Right atrium auricular region (tissue), 2 donors: ENCODE results near the gene GNPTAB. TPM values are rescaled to one million over a fixed set of nuclear protein-coding genes. Genes with fewer than 3 reads are reported as not detected.
"Not testable (repeated sequence)": the region's sequence is repeated elsewhere in the genome, so short reads cannot be mapped to it uniquely, and the experiment has no call there.

Experiments used
- DNase-seq: peaks from one replicate; pipeline ENCODE4 v3.0.0-alpha.2; 2019; ENCODE audit warnings: low spot score
- H3K27ac ChIP-seq, 2 donors: fragments of 200-600 bp; sonication (generic); 1 replicate in 1 of 2; 2 replicates in 1 of 2; pipeline ENCODE4 v1.5.1; 2016 to 2019
- H3K27me3 ChIP-seq, 2 donors: fragments of 200-600 bp; sonication (generic); one replicate each; pipeline versions ENCODE4 v1.5.1 to v1.6.0; 2017 to 2019
- H3K36me3 ChIP-seq: fragments of 200-600 bp; sonication (generic); one replicate; pipeline ENCODE4 v1.5.1; 2016
- H3K4me1 ChIP-seq, 2 donors: fragments of 200-600 bp; sonication (generic); one replicate each; pipeline versions ENCODE4 v1.5.1 to v1.6.0; 2017 to 2019
- H3K4me3 ChIP-seq, 2 donors: fragments of 200-600 bp; sonication (generic); 1 replicate in 1 of 2; 2 replicates in 1 of 2; pipeline ENCODE4 v1.5.1; 2017 to 2019; ENCODE audit warnings: mild to moderate bottlenecking in 1 of 2, moderate library complexity in 1 of 2
- H3K9me3 ChIP-seq, 2 donors: fragments of 200-600 bp; sonication (generic); one replicate each; pipeline ENCODE4 v1.5.1; 2019
- total RNA-seq, 2 donors: library from RNA; depleted of rRNA; stranded (reverse); fragments of >200 nt; gene quantifications; one replicate each; pipeline ENCODE4 v1.1.0, GENCODE V29; 2016
- TF ChIP-seq, protein P1 (sequence below), 2 donors: fragments of 200-600 bp; sonication (generic); IDR thresholded peaks; one replicate each; pipeline ENCODE4 v1.5.1; 2019; ENCODE audit warnings: antibody characterized with exemption in 2 of 2

GNPTAB gene
- total RNA-seq, 2 donors from 2014 or later = 25.3 to 32.6 TPM

DNA sequence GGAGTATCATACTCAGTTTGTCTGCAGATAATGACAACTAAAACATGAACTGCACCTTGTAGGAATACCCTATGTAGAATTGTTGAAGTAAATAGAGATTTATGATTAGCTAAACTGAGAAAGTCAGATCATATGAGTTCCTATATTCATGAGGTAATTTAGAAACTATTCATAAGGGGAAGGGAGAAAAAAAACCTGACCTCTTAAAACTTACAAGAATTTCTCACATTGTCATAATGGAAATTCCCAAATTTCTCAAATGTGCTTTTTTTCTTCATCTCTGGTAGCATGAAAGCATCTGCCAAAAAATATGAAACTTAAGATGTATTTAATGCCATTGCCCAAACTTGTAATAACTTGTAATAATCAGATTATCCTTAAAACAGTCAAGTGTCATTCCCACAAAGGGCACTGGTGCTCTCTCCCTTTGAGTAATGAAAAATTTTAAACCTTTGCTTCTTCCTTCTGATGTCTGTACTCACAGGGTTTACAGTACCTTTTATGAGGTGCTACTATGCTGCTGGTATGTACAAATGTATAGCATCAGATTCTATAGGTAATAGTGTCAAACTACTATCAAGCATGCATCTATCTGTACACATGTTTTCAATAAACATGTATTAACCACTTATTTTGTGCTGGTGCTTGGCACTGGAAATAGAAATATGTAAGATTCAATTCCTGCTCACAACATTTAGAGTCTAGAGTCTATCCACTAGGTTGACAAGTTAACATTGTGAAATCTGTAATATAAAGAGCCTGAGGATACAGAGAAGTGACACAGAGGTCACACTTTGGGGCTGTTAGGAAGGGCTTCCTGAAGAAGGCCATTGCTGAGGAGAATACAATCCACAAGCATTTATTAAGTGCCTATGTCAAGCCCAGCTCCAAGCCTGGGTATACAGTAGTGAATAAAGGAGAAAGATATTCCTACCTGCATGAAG lies 29.2 kb upstream of the GNPTAB start:
- Histone ChIP-seq H3K27ac (no peak overlapping the region), H3K27me3 (no peaks in the 10 kb centered on the region)

GRCh38 chr12:101858361-101858760 lies 27.6 kb upstream of the GNPTAB start:
- Histone ChIP-seq H3K27me3 (no peaks in the 10 kb centered on the region), H3K27ac (no peak overlapping the region), H3K9me3 (no peaks in the 10 kb centered on the region), H3K4me3 (no peak overlapping the region), H3K36me3 (no peaks in the 10 kb centered on the region), H3K4me1 (peaks cover 0 to 4% of the 10 kb centered on the region in 2 donors)
- DNase-seq = no peak
- TF ChIP-seq, protein P1, sequence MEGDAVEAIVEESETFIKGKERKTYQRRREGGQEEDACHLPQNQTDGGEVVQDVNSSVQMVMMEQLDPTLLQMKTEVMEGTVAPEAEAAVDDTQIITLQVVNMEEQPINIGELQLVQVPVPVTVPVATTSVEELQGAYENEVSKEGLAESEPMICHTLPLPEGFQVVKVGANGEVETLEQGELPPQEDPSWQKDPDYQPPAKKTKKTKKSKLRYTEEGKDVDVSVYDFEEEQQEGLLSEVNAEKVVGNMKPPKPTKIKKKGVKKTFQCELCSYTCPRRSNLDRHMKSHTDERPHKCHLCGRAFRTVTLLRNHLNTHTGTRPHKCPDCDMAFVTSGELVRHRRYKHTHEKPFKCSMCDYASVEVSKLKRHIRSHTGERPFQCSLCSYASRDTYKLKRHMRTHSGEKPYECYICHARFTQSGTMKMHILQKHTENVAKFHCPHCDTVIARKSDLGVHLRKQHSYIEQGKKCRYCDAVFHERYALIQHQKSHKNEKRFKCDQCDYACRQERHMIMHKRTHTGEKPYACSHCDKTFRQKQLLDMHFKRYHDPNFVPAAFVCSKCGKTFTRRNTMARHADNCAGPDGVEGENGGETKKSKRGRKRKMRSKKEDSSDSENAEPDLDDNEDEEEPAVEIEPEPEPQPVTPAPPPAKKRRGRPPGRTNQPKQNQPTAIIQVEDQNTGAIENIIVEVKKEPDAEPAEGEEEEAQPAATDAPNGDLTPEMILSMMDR (IDR thresholded peaks at IDR 0.05) = no peak

More for the DNA sequence above, 29.2 kb upstream of the GNPTAB start:
- no peaks in the 10 kb centered on the region for H3K9me3 ChIP-seq
- H3K4me1 ChIP-seq = peaks cover 0 to 4% of the 10 kb centered on the region in 2 donors
- no peak for DNase-seq
- TF ChIP-seq, protein P1 (IDR thresholded peaks at IDR 0.05) = no peak
- no peak overlapping the region for H3K4me3 ChIP-seq
- no peaks in the 10 kb centered on the region for H3K36me3 ChIP-seq

GRCh38 chr12:101857043-101857558 lies 26.3 kb upstream of the GNPTAB start:
- no peaks in the 10 kb centered on the region for H3K9me3 ChIP-seq
- no peaks in the 10 kb centered on the region for H3K27me3 ChIP-seq
- no peak overlapping the region for H3K27ac ChIP-seq
- H3K4me1 ChIP-seq = peaks cover 0 to 4% of the 10 kb centered on the region in 2 donors
- no peak overlapping the region for H3K4me3 ChIP-seq
- no peak for DNase-seq
- H3K36me3 ChIP-seq = no peaks in the 10 kb centered on the region
- TF ChIP-seq, protein P1 (IDR thresholded peaks at IDR 0.05) = no peak

DNA sequence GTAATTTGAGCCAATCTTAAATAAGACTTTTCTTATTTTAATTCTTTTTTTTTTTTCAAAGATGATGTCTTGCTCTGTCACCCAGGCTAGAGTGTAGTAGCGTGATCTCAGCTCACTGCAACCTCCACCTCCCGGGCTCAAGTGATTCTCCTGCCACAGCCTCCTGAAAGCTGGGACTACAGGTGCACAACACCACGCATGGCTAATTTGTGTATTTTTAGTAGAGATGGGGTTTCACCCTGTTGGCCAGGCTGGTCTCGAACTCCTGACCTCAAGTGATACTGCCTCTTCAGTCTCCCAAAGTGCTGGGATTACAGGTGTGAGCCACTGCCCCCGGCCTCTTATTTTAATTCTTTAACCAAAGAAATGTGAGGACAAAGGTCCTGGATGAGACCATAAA lies 25.9 kb upstream of the GNPTAB start:
- H3K9me3 ChIP-seq, H3K4me1 ChIP-seq, H3K27me3 ChIP-seq, H3K36me3 ChIP-seq, DNase-seq, H3K27ac ChIP-seq, H3K4me3 ChIP-seq: not testable (repeated sequence)

DNA sequence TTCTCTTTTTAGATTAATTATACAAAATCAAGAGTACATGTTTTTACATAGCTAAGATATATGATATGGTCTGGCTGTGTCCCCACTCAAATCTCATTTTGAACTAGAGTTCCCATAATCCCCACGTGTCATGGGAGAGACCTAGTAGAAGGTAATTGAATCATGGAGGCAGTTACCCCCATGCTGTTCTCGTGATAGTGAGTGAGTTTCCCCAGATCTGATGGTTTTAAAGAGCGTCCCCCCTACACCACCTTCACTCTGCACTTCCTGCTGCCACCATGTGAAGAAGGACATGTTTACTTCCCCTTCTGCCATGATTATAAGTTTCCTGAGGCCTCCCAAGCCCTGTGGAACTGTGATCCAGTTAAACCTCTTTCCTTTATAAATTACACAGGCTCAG lies 25.2 kb upstream of the GNPTAB start:
- no peaks in the 10 kb centered on the region for H3K27me3 ChIP-seq
- no peak overlapping the region for H3K4me3 ChIP-seq
- no peaks in the 10 kb centered on the region for H3K9me3 ChIP-seq
- H3K27ac ChIP-seq = no peak overlapping the region
- TF ChIP-seq, protein P1 (IDR thresholded peaks at IDR 0.05) = no peak
- no peak for DNase-seq
- H3K36me3 ChIP-seq = no peaks in the 10 kb centered on the region
- peaks cover 0 to 4% of the 10 kb centered on the region in 2 donors for H3K4me1 ChIP-seq

DNA sequence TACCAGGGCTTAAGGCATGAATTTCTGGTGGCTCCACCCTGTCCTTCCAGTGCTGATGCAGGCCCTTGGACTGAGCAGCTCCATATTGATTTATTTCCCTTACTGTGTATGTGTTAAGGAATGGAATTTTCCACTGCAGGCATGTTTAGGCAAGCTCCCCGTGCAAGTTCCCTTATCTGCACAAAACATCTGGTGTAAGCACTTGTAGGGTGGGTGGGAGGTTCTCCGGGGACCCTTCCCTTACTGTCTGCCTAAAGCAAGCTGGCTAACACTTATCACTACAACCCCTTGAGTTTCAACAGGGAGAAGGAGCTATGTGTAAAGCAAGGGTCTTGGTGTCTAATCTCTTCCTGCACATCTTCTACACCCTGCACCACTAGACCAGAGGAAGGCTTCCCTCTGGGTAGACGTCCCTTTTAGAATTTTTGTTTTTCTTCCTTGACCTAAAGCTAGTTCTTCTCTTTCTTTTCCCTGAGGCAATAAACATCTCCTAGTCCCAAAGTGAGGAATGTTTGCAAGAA lies 24.7 kb upstream of the GNPTAB start:
- H3K4me3 ChIP-seq = no peak overlapping the region
- no peaks in the 10 kb centered on the region for H3K36me3 ChIP-seq
- H3K27ac ChIP-seq = no peak overlapping the region
- no peaks in the 10 kb centered on the region for H3K9me3 ChIP-seq
- peaks cover 0 to 4% of the 10 kb centered on the region in 2 donors for H3K4me1 ChIP-seq
- no peak for DNase-seq
- H3K27me3 ChIP-seq = no peaks in the 10 kb centered on the region
- TF ChIP-seq, protein P1 (IDR thresholded peaks at IDR 0.05) = no peak
